Trophoblast cell (in vitro differentiated cells and primary cell): ENCODE data around the gene SLC22A8.
A peak's percentile ranks its signal among the peaks of the same experiment; 100 is the strongest.

Experiments
- DNase-seq, 2 donors: peaks; one replicate each; pipeline ENCODE4 v3.0.0-alpha.2; 2016
- H2AFZ ChIP-seq: 2 replicates; pipeline ENCODE4 v1.6.1; 2013; ENCODE audit warnings: low read length, moderate library complexity, mild to moderate bottlenecking; ENCODE audit not compliant: insufficient read depth, poor library complexity
- H2AK5ac ChIP-seq: 2 replicates; pipeline ENCODE4 v1.6.1; 2013; ENCODE audit warnings: mild to moderate bottlenecking, low read length
- H2BK120ac ChIP-seq: 2 replicates; pipeline ENCODE4 v1.6.1; 2013; ENCODE audit warnings: low read length, mild to moderate bottlenecking, moderate library complexity; ENCODE audit not compliant: insufficient read depth, poor library complexity
- H2BK12ac ChIP-seq: 2 replicates; pipeline ENCODE4 v1.6.1; 2013; ENCODE audit warnings: mild to moderate bottlenecking, low read length, moderate library complexity
- H2BK5ac ChIP-seq: 2 replicates; pipeline ENCODE4 v1.6.1; 2013; ENCODE audit warnings: low read length, low read depth, moderate library complexity, mild to moderate bottlenecking; ENCODE audit not compliant: poor library complexity
- H3K14ac ChIP-seq: 2 replicates; pipeline ENCODE4 v1.6.1; 2013; ENCODE audit warnings: mild to moderate bottlenecking, low read length
- H3K18ac ChIP-seq: 2 replicates; pipeline ENCODE4 v1.6.1; 2013; ENCODE audit warnings: mild to moderate bottlenecking, low read length
- H3K23ac ChIP-seq: 2 replicates; pipeline ENCODE4 v1.6.1; 2013; ENCODE audit warnings: low read length
- H3K27ac ChIP-seq: 2 replicates; pipeline ENCODE4 v1.5.1; 2013; ENCODE audit warnings: low read depth, mild to moderate bottlenecking, inconsistent platforms, low read length, moderate library complexity
- H3K27me3 ChIP-seq: 2 replicates; pipeline ENCODE4 v1.6.1; 2013; ENCODE audit warnings: inconsistent platforms, mild to moderate bottlenecking, low read length, moderate library complexity; ENCODE audit not compliant: insufficient read depth
- H3K36me3 ChIP-seq, 2 experiments: 1 replicate in 1 of 2; 2 replicates in 1 of 2; pipeline ENCODE4 v1.6.1; 2013; ENCODE audit warnings: low read length in 2 of 2, mild to moderate bottlenecking in 2 of 2, moderate library complexity in 1 of 2; ENCODE audit not compliant: insufficient read depth in 2 of 2, control insufficient read depth in 1 of 2
- H3K4ac ChIP-seq: 2 replicates; pipeline ENCODE4 v1.6.1; 2013; ENCODE audit warnings: low read depth, mild to moderate bottlenecking, low read length, moderate library complexity
- H3K4me1 ChIP-seq, 2 experiments: 1 replicate in 1 of 2; 2 replicates in 1 of 2; pipeline ENCODE4 v1.6.1; 2013; ENCODE audit warnings: low read length in 2 of 2, mild to moderate bottlenecking in 2 of 2, moderate library complexity in 1 of 2; ENCODE audit not compliant: insufficient read depth in 2 of 2, control insufficient read depth in 1 of 2
- H3K4me2 ChIP-seq: 2 replicates; pipeline ENCODE4 v1.6.1; 2013; ENCODE audit warnings: inconsistent platforms, mild to moderate bottlenecking, low read length, moderate library complexity
- H3K4me3 ChIP-seq: 2 replicates; pipeline ENCODE4 v1.5.1; 2013; ENCODE audit warnings: mild to moderate bottlenecking, low read depth, low read length, inconsistent platforms
- H3K79me1 ChIP-seq: one replicate; pipeline ENCODE4 v1.6.1; 2013; ENCODE audit warnings: low read length
- H3K79me2 ChIP-seq: 2 replicates; pipeline ENCODE4 v1.6.1; 2013; ENCODE audit warnings: low read length, mild to moderate bottlenecking; ENCODE audit not compliant: control insufficient read depth, insufficient read depth, poor library complexity
- H3K9ac ChIP-seq: 2 replicates; pipeline ENCODE4 v1.6.1; 2013; ENCODE audit warnings: mild to moderate bottlenecking, low read length
- H3K9me3 ChIP-seq: 2 replicates; pipeline ENCODE4 v1.6.1; 2013; ENCODE audit warnings: low read depth, mild to moderate bottlenecking, control low read depth, inconsistent platforms, low read length; ENCODE audit not compliant: insufficient read depth
- H4K12ac ChIP-seq: 2 replicates; pipeline ENCODE4 v1.6.1; 2013; ENCODE audit warnings: low read depth, mild to moderate bottlenecking, low read length, moderate library complexity
- H4K8ac ChIP-seq: 2 replicates; pipeline ENCODE4 v1.6.1; 2013; ENCODE audit warnings: low read depth, mild to moderate bottlenecking, low read length, moderate library complexity
- H4K91ac ChIP-seq: one replicate; pipeline ENCODE4 v1.6.1; 2013; ENCODE audit warnings: low read depth, mild to moderate bottlenecking, low read length, moderate library complexity
- WGBS: extraction: QIAGEN DNeasy Blood & Tissue Kit; methylation state at CpG from one replicate; pipeline ENCODE4 v1.1.7; 2013; ENCODE audit warnings: missing lambda C conversion rate; ENCODE audit not compliant: insufficient read length, insufficient coverage; ENCODE audit errors: extremely low coverage; 5-methylcytosine and 5-hydroxymethylcytosine counted together

The SLC22A8 gene

GRCh38 chr11:63012430-63012829, 3.2 kb downstream of the SLC22A8 start:
- H3K4me2 ChIP-seq: no peak overlapping the region
- H3K27ac ChIP-seq: no peak overlapping the region
- H3K9me3 ChIP-seq: no peaks in the 10 kb centered on the region
- no peak overlapping the region for H3K14ac ChIP-seq
- no peaks in the 10 kb centered on the region for H3K27me3 ChIP-seq
- H3K4me1 ChIP-seq: no peaks in the 10 kb centered on the region
- no peak overlapping the region for H2AK5ac ChIP-seq
- H4K8ac ChIP-seq: no peak overlapping the region
- H3K4ac ChIP-seq: no peak overlapping the region
- no peak overlapping the region for H2BK5ac ChIP-seq
- no peak overlapping the region for H2BK12ac ChIP-seq
- H3K79me1 ChIP-seq: no peaks in the 10 kb centered on the region
- no peak overlapping the region for H4K91ac ChIP-seq
- H4K12ac ChIP-seq: no peak overlapping the region
- no CpG with 5 or more reads among the region's 11 CpGs for WGBS
- H3K4me3 ChIP-seq: no peak overlapping the region
- DNase-seq: no peak
- H3K79me2 ChIP-seq: no peaks in the 10 kb centered on the region
- no peak overlapping the region for H3K9ac ChIP-seq
- H2AFZ ChIP-seq: no peak overlapping the region
- no peak overlapping the region for H3K23ac ChIP-seq
- H3K18ac ChIP-seq: no peak overlapping the region
- H3K36me3 ChIP-seq: no peaks in the 10 kb centered on the region
- no peak overlapping the region for H2BK120ac ChIP-seq

GRCh38 chr11:63010934-63011439, 4.7 kb downstream of the SLC22A8 start:
- Histone ChIP-seq H3K27me3 (no peaks in the 10 kb centered on the region), H2BK12ac (no peak overlapping the region), H3K4me3 (no peak overlapping the region), H3K9me3 (no peaks in the 10 kb centered on the region), H4K8ac (no peak overlapping the region), H3K9ac (no peak overlapping the region), H2BK5ac (no peak overlapping the region), H3K4me1 (no peaks in the 10 kb centered on the region), H4K12ac (no peak overlapping the region), H3K79me2 (no peaks in the 10 kb centered on the region), H3K79me1 (no peaks in the 10 kb centered on the region), H3K4me2 (no peak overlapping the region), H2AK5ac (no peak overlapping the region), H4K91ac (no peak overlapping the region), H3K23ac (no peak overlapping the region), H2AFZ (no peak overlapping the region), H3K18ac (no peak overlapping the region), H3K36me3 (no peaks in the 10 kb centered on the region), H2BK120ac (no peak overlapping the region), H3K14ac (no peak overlapping the region), H3K4ac (no peak overlapping the region), H3K27ac (no peak overlapping the region)
- no CpG with 5 or more reads among the region's 5 CpGs for WGBS
- DNase-seq: no peak

- H2BK5ac ChIP-seq: no peak overlapping the region
- no peak overlapping the region for H4K91ac ChIP-seq
- no peak overlapping the region for H2AK5ac ChIP-seq
- no peak overlapping the region for H2BK12ac ChIP-seq
- H3K27ac ChIP-seq: no peak overlapping the region
- H3K4me2 ChIP-seq: no peak overlapping the region
- H3K4ac ChIP-seq: no peak overlapping the region
- no peaks in the 10 kb centered on the region for H3K27me3 ChIP-seq
- peak overlapping the region; percentile 35 for H3K4me3 ChIP-seq
- H3K79me2 ChIP-seq: no peaks in the 10 kb centered on the region
- H3K79me1 ChIP-seq: no peaks in the 10 kb centered on the region
- WGBS: no CpG with 5 or more reads among the region's 5 CpGs
- H3K4me1 ChIP-seq: no peaks in the 10 kb centered on the region
- no peaks in the 10 kb centered on the region for H3K9me3 ChIP-seq
- no peak overlapping the region for H4K12ac ChIP-seq
- H3K18ac ChIP-seq: no peak overlapping the region
- no peak overlapping the region for H3K14ac ChIP-seq
- no peak overlapping the region for H3K23ac ChIP-seq
- H3K9ac ChIP-seq: no peak overlapping the region
- DNase-seq: no peak
- H2AFZ ChIP-seq: no peak overlapping the region
- H4K8ac ChIP-seq: no peak overlapping the region
- no peaks in the 10 kb centered on the region for H3K36me3 ChIP-seq
- no peak overlapping the region for H2BK120ac ChIP-seq
Observed at GRCh38 chr11:63007920-63008319, 7.7 kb downstream of the SLC22A8 start.

- Histone ChIP-seq H3K4me2 (no peak overlapping the region), H3K14ac (no peak overlapping the region)
Observed at GRCh38 chr11:63001456-63001855, 14.2 kb downstream of the SLC22A8 start.

More at GRCh38 chr11:63001456-63001855, 14.2 kb downstream of the SLC22A8 start:
- H3K4ac ChIP-seq: no peak overlapping the region
- no CpG with 5 or more reads among the region's 9 CpGs for WGBS
- H4K12ac ChIP-seq: no peak overlapping the region
- no peaks in the 10 kb centered on the region for H3K79me2 ChIP-seq
- H2AK5ac ChIP-seq: no peak overlapping the region
- H3K4me1 ChIP-seq: no peaks in the 10 kb centered on the region
- no peak overlapping the region for H3K4me3 ChIP-seq
- H4K91ac ChIP-seq: no peak overlapping the region
- H2BK120ac ChIP-seq: no peak overlapping the region
- no peaks in the 10 kb centered on the region for H3K79me1 ChIP-seq
- DNase-seq: no peak
- no peak overlapping the region for H3K27ac ChIP-seq
- no peak overlapping the region for H3K23ac ChIP-seq
- no peak overlapping the region for H3K9ac ChIP-seq
- no peak overlapping the region for H2AFZ ChIP-seq
- no peak overlapping the region for H4K8ac ChIP-seq
- H2BK12ac ChIP-seq: no peak overlapping the region
- H3K9me3 ChIP-seq: no peaks in the 10 kb centered on the region
- no peak overlapping the region for H2BK5ac ChIP-seq
- no peaks in the 10 kb centered on the region for H3K27me3 ChIP-seq
- H3K18ac ChIP-seq: no peak overlapping the region
- no peaks in the 10 kb centered on the region for H3K36me3 ChIP-seq
